Cardiac muscle cell (in vitro differentiated cells and primary cell): ENCODE results near the gene LDB3. TPM values are rescaled to one million over a fixed set of nuclear protein-coding genes. Genes with fewer than 3 reads are reported as not detected.
A peak's percentile ranks its signal among the peaks of the same experiment; 100 is the strongest.

Experiments used
- DNase-seq, 2 donors: peaks; one replicate each; pipeline versions ENCODE4 v3.0.0 to v3.0.0-alpha.2; 2010 to 2017; ENCODE audit warnings: low read depth in 1 of 2, low spot score in 1 of 2
- H3K27ac ChIP-seq: fragments of 200-600 bp; sonication (generic); 2 replicates; pipeline ENCODE4 v1.5.1; 2016
- H3K27me3 ChIP-seq: fragments of 200-600 bp; sonication (generic); 2 replicates; pipeline ENCODE4 v1.6.0; 2016; ENCODE audit warnings: control low read depth
- H3K36me3 ChIP-seq: fragments of 200-600 bp; sonication (generic); 2 replicates; pipeline ENCODE4 v1.5.1; 2016; ENCODE audit warnings: control low read depth
- H3K4me1 ChIP-seq: fragments of 200-600 bp; sonication (generic); 2 replicates; pipeline ENCODE4 v1.8.1; 2017; ENCODE audit warnings: low read depth, mild to moderate bottlenecking, mixed run types
- H3K4me3 ChIP-seq: fragments of 200-600 bp; sonication (generic); 2 replicates; pipeline ENCODE4 v1.5.1; 2016; ENCODE audit warnings: mild to moderate bottlenecking
- H3K9me3 ChIP-seq: fragments of 200-600 bp; sonication (generic); 2 replicates; pipeline ENCODE4 v1.5.1; 2017; ENCODE audit warnings: low read depth, mild to moderate bottlenecking, control low read depth
- polyA plus RNA-seq: library from polyadenylated mRNA; unstranded; fragments of >200 nt; fragmentation: Nextera tagmentation; extraction: Ambion mirVana; gene quantifications from 2 replicates; pipeline ENCODE4 v1.2.1, GENCODE V29; 2016
- total RNA-seq: library from RNA; depleted of rRNA; stranded (reverse); fragments of >200 nt; gene quantifications from 2 replicates; pipeline ENCODE4 v1.2.3, GENCODE V29; 2016
- TF ChIP-seq, protein P1 (sequence below): IDR thresholded peaks from 2 replicates; pipeline ENCODE4 v1.5.1; 2012; ENCODE audit warnings: low read depth, mild to moderate bottlenecking, low read length

LDB3 gene
- total and polyA plus RNA-seq, 2 experiments from 2014 or later, result 213 to 317 TPM

- H3K36me3 ChIP-seq, result peaks cover 46% of the 10 kb centered on the region
- H3K27ac ChIP-seq, result peak overlapping the region; percentile 65
- no peaks in the 10 kb centered on the region for H3K9me3 ChIP-seq
- no peak overlapping the region for H3K4me3 ChIP-seq
- no peaks in the 10 kb centered on the region for H3K27me3 ChIP-seq
- H3K4me1 ChIP-seq, result peaks cover 16% of the 10 kb centered on the region
- TF ChIP-seq, protein P1, sequence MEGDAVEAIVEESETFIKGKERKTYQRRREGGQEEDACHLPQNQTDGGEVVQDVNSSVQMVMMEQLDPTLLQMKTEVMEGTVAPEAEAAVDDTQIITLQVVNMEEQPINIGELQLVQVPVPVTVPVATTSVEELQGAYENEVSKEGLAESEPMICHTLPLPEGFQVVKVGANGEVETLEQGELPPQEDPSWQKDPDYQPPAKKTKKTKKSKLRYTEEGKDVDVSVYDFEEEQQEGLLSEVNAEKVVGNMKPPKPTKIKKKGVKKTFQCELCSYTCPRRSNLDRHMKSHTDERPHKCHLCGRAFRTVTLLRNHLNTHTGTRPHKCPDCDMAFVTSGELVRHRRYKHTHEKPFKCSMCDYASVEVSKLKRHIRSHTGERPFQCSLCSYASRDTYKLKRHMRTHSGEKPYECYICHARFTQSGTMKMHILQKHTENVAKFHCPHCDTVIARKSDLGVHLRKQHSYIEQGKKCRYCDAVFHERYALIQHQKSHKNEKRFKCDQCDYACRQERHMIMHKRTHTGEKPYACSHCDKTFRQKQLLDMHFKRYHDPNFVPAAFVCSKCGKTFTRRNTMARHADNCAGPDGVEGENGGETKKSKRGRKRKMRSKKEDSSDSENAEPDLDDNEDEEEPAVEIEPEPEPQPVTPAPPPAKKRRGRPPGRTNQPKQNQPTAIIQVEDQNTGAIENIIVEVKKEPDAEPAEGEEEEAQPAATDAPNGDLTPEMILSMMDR, result no peak
- no peak for DNase-seq
Observed at GRCh38 chr10:86715156-86715795, 47.0 kb downstream of the LDB3 start.

DNA sequence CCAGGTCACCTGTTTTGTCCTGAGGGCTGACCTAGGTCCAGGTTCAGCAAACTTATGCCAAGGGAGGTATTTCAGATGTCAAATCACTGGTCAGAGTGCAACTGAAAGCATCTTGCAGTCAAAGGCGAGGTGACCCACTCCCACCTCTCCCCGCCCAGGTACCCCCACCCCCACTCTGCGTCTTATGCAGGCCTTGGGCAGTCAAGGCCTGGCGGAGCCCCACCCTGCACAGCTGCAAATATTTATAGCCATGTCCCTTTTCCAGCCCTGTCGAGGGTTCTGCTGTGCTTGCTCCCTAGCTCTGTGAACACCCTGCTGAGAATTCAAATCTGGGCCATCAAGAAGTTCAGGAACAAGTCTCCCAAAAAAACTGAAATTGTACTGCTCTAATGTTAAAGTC, 47.5 kb downstream of the LDB3 start:
- peak overlapping the region; percentile 65 for H3K27ac ChIP-seq
- H3K9me3 ChIP-seq, result no peaks in the 10 kb centered on the region
- peaks cover 47% of the 10 kb centered on the region for H3K36me3 ChIP-seq
- no peak for DNase-seq
- no peak overlapping the region for H3K4me3 ChIP-seq
- no peaks in the 10 kb centered on the region for H3K27me3 ChIP-seq
- TF ChIP-seq, protein P1, result no peak
- H3K4me1 ChIP-seq, result peaks cover 11% of the 10 kb centered on the region

GRCh38 chr10:86716466-86716865, 48.2 kb downstream of the LDB3 start:
- no peak for DNase-seq
- Histone ChIP-seq H3K27me3 (no peaks in the 10 kb centered on the region), H3K9me3 (no peaks in the 10 kb centered on the region), H3K4me3 (no peak overlapping the region), H3K27ac (peak overlapping the region; percentile 65), H3K36me3 (peaks cover 53% of the 10 kb centered on the region), H3K4me1 (peaks cover 10% of the 10 kb centered on the region)
- TF ChIP-seq, protein P1, result no peak

DNA sequence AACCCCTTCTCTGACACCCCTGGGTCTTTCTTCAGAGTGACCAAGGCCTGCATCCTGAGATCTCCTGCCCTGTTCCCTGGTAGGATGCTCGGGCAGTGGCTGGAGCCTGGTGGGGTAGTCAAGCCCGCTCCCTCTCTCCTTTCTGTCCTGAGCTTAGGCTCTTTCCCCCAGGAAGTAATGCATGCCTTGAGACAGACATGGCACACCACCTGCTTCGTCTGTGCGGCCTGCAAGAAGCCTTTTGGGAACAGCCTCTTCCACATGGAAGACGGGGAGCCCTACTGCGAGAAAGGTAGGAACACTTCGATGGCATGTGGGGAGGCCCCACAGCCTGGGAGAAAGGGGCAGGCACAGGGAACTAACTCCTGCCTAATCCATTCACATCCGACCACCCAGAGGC, 50.2 kb downstream of the LDB3 start:
- no peak overlapping the region for H3K4me3 ChIP-seq
- peaks cover 5% of the 10 kb centered on the region for H3K4me1 ChIP-seq
- H3K27me3 ChIP-seq, result no peaks in the 10 kb centered on the region
- DNase-seq, result no peak
- H3K9me3 ChIP-seq, result no peaks in the 10 kb centered on the region
- TF ChIP-seq, protein P1, result no peak
- peaks cover 69% of the 10 kb centered on the region for H3K36me3 ChIP-seq
- peak overlapping the region; percentile 65 for H3K27ac ChIP-seq

- H3K27me3 ChIP-seq, result no peaks in the 10 kb centered on the region
- peak overlapping the region; percentile 65 for H3K27ac ChIP-seq
- no peak overlapping the region for H3K4me3 ChIP-seq
- H3K4me1 ChIP-seq, result no peaks in the 10 kb centered on the region
- TF ChIP-seq, protein P1, result no peak
- H3K36me3 ChIP-seq, result peaks cover 91% of the 10 kb centered on the region
- DNase-seq, result no peak
- H3K9me3 ChIP-seq, result no peaks in the 10 kb centered on the region
Observed at GRCh38 chr10:86721232-86721631, 52.9 kb downstream of the LDB3 start.
